ENCODE measurements around the gene OR7D2. TPM values are rescaled to one million over a fixed set of nuclear protein-coding genes. Genes with fewer than 3 reads are reported as not detected.

OR7D2 gene
- total RNA-seq, 1 experiment from 2014 or later: not detected

- TF ChIP-seq POLR2AphosphoS5 (IDR thresholded peaks at IDR 0.05; ENCODE audit: low read depth, low read length) (no peak), REST (IDR thresholded peaks at IDR 0.05; ENCODE audit: insufficient read depth in 1 of 2, low read depth in 2 of 2, low read length in 1 of 2) (no peak), SIN3A (IDR thresholded peaks at IDR 0.05; ENCODE audit: borderline replicate concordance, insufficient read depth, low read depth, low read length) (no peak), CTCF (IDR thresholded peaks at IDR 0.05) (no peak), TCF7L2 (IDR thresholded peaks at IDR 0.05; ENCODE audit: low read depth, low read length) (no peak)
- no peak for ATAC-seq
- ChIA-PET POLR2A (no interaction called here), CTCF (no interaction called here)
- Histone ChIP-seq H3K27me3 (ENCODE audit: control insufficient read depth, insufficient read depth, low read length) (no peaks in the 10 kb centered on the region), H3K27ac (ENCODE audit: low read length) (no peak overlapping the region), H3K4me3 (ENCODE audit: low read depth in 2 of 2, low read length in 2 of 2) (no peak overlapping the region), H3K36me3 (ENCODE audit: control insufficient read depth, insufficient read depth, low read length) (no peaks in the 10 kb centered on the region), H3K9me3 (ENCODE audit: control insufficient read depth, insufficient read depth, low read depth, low read length) (peaks cover 46% of the 10 kb centered on the region; the same call in 1 of the 2 replicates), H3K4me1 (ENCODE audit: control insufficient read depth, insufficient read depth, low read length) (no peaks in the 10 kb centered on the region)
- BruUV-seq (replicated peaks): no TSS peak
- in situ Hi-C loops (cut with HindIII; ENCODE audit: low pct_unique_long_range_greater_than_20kb, low sequenced_read_pairs) (no loop called here), intact Hi-C loops (cut with micrococcal nuclease; ENCODE audit: unreplicated experiment) (no loop called here)
- DNase-seq (ENCODE audit: low read depth, low spot score): no peak
These were observed 27.4 kb upstream of the OR7D2 start for GRCh38 chr19:9151367-9151766.

- TF ChIP-seq REST (IDR thresholded peaks at IDR 0.05; ENCODE audit: insufficient read depth in 1 of 2, low read depth in 2 of 2, low read length in 1 of 2): no peak
- DNase-seq (ENCODE audit: low read depth, low spot score) (no peak), ATAC-seq (no peak)
- BruUV-seq (replicated peaks): no TSS peak
- no peaks in the 10 kb centered on the region for H3K4me1 ChIP-seq (ENCODE audit: control insufficient read depth, insufficient read depth, low read length)
- intact Hi-C loops (cut with micrococcal nuclease; ENCODE audit: unreplicated experiment): no loop called here
- H3K4me3 ChIP-seq (ENCODE audit: low read depth in 2 of 2, low read length in 2 of 2): no peak overlapping the region
- H3K36me3 ChIP-seq (ENCODE audit: control insufficient read depth, insufficient read depth, low read length): peaks cover 9% of the 10 kb centered on the region
- in situ Hi-C loops (cut with HindIII; ENCODE audit: low pct_unique_long_range_greater_than_20kb, low sequenced_read_pairs): no loop called here
- CTCF ChIA-PET: no interaction called here
- H3K27me3 ChIP-seq (ENCODE audit: control insufficient read depth, insufficient read depth, low read length): no peaks in the 10 kb centered on the region
- POLR2A ChIA-PET: no interaction called here
- H3K9me3 ChIP-seq (ENCODE audit: control insufficient read depth, insufficient read depth, low read depth, low read length): peaks cover 33% of the 10 kb centered on the region; the same call in 1 of the 2 replicates
- H3K27ac ChIP-seq (ENCODE audit: low read length): no peak overlapping the region
These were observed 23.2 kb upstream of the OR7D2 start for GRCh38 chr19:9155591-9155990.

Measured in Panc1 (cell line).